Measurements from ENCODE around the gene S100P.

- no peak for TF ChIP-seq CTCF (IDR thresholded peaks at IDR 0.05)
- no peak for TF ChIP-seq EZH2phosphoT487 (IDR thresholded peaks at IDR 0.05)
- TF ChIP-seq EZH2 (IDR thresholded peaks at IDR 0.05), result no peak
Observed at GRCh38 chr4:6692806-6693205, 872 bp upstream of the S100P start.

Measured in neural progenitor cell (in vitro differentiated cells).